Colonic mucosa (tissue), 4 donors: ENCODE data around the gene THSD4. TPM values are rescaled to one million over a fixed set of nuclear protein-coding genes. Genes with fewer than 3 reads are reported as not detected.
A peak's percentile ranks its signal among the peaks of the same experiment; 100 is the strongest.

Experiments
- DNase-seq: peaks from one replicate; pipeline ENCODE4 v3.0.0-alpha.2; 2020
- H3K27ac ChIP-seq: fragments of 200-600 bp; one replicate; pipeline ENCODE4 v1.8.0; 2021
- H3K27me3 ChIP-seq: fragments of 200-600 bp; one replicate; pipeline ENCODE4 v1.8.0; 2021
- H3K36me3 ChIP-seq: fragments of 200-600 bp; one replicate; pipeline ENCODE4 v1.8.0; 2021
- H3K4me1 ChIP-seq: fragments of 200-600 bp; one replicate; pipeline ENCODE4 v1.8.0; 2021; ENCODE audit warnings: mild to moderate bottlenecking
- H3K4me3 ChIP-seq: fragments of 200-600 bp; one replicate; pipeline ENCODE4 v1.8.0; 2021
- H3K9ac ChIP-seq, 2 donors: one replicate each; pipeline ENCODE4 v1.7.0; 2013; ENCODE audit warnings: control low read depth in 2 of 2, low read depth in 2 of 2, low read length in 2 of 2
- H3K9me3 ChIP-seq: fragments of 200-600 bp; one replicate; pipeline ENCODE4 v1.8.0; 2021
- CTCF ChIP-seq: fragments of 200-600 bp; IDR thresholded peaks from one replicate; pipeline ENCODE4 v1.8.0; 2022; ENCODE audit warnings: antibody characterized with exemption, mild to moderate bottlenecking
- intact Hi-C: fragments of 100-400 bp; cut with DNase I; formaldehyde crosslinking; loops from one replicate; pipeline ENCODE4 v1.14.1; 2022
- total RNA-seq, 2 donors: library from RNA; stranded (reverse); fragmentation: NEBNext Ultra II Directional in 1 of 2; extraction: Animal tissue kit (Norgen Biotek cat#: 25700) in 1 of 2; gene quantifications; one replicate each; pipeline ENCODE4 v1.2.1, GENCODE V29; 2021
- donor health status: healthy.
- donor health status: DM: no; HTN: no; CAD: no.
- donor health status: DM: no; HTN: no; CAD: no.

THSD4 gene
- total RNA-seq, 2 donors from 2014 or later, result 18.8 to 23.5 TPM

- no peak for TF ChIP-seq CTCF
- Histone ChIP-seq H3K27ac (no peak overlapping the region), H3K27me3 (no peaks in the 10 kb centered on the region), H3K4me3 (no peak overlapping the region), H3K9ac (peak overlapping the region in 1 of 2 donors; percentile 1), H3K9me3 (no peaks in the 10 kb centered on the region), H3K4me1 (peaks cover 8% of the 10 kb centered on the region), H3K36me3 (no peaks in the 10 kb centered on the region)
- intact Hi-C loops, result no loop called here
- no peak for DNase-seq
These were observed 269.2 kb downstream of the THSD4 start for GRCh38 chr15:71384501-71384900.

- no peak for DNase-seq
- no peaks in the 10 kb centered on the region for H3K9me3 ChIP-seq
- no peaks in the 10 kb centered on the region for H3K36me3 ChIP-seq
- no peaks in the 10 kb centered on the region for H3K27me3 ChIP-seq
- H3K4me1 ChIP-seq, result peaks cover 8% of the 10 kb centered on the region
- no peak overlapping the region for H3K27ac ChIP-seq
- H3K9ac ChIP-seq, result peak overlapping the region in 1 of 2 donors; percentile 1
- intact Hi-C loops, result no loop called here
- no peak for TF ChIP-seq CTCF
- no peak overlapping the region for H3K4me3 ChIP-seq
These were observed 269.8 kb downstream of the THSD4 start for GRCh38 chr15:71385026-71385425.

- H3K9ac ChIP-seq, result no peak overlapping the region
- no peak for TF ChIP-seq CTCF
- no peak overlapping the region for H3K27ac ChIP-seq
- H3K36me3 ChIP-seq, result no peaks in the 10 kb centered on the region
- H3K4me1 ChIP-seq, result peaks cover 8% of the 10 kb centered on the region
- intact Hi-C loops, result no loop called here
- H3K27me3 ChIP-seq, result no peaks in the 10 kb centered on the region
- DNase-seq, result no peak
- H3K9me3 ChIP-seq, result no peaks in the 10 kb centered on the region
- no peak overlapping the region for H3K4me3 ChIP-seq
These were observed 270.2 kb downstream of the THSD4 start for GRCh38 chr15:71385457-71385856.

- Histone ChIP-seq H3K36me3 (no peaks in the 10 kb centered on the region), H3K27me3 (no peaks in the 10 kb centered on the region), H3K4me3 (no peak overlapping the region), H3K9me3 (no peaks in the 10 kb centered on the region), H3K9ac (no peak overlapping the region), H3K27ac (no peak overlapping the region), H3K4me1 (peaks cover 8% of the 10 kb centered on the region)
- intact Hi-C loops, result no loop called here
- no peak for TF ChIP-seq CTCF
- no peak for DNase-seq
These were observed 270.7 kb downstream of the THSD4 start for GRCh38 chr15:71386005-71386404.

- intact Hi-C loops, result no loop called here
These were observed 271.4 kb downstream of the THSD4 start for GRCh38 chr15:71386448-71387236.

More at GRCh38 chr15:71386448-71387236, 271.4 kb downstream of the THSD4 start:
- H3K36me3 ChIP-seq, result no peaks in the 10 kb centered on the region
- H3K9me3 ChIP-seq, result no peaks in the 10 kb centered on the region
- no peak overlapping the region for H3K9ac ChIP-seq
- H3K27ac ChIP-seq, result no peak overlapping the region
- DNase-seq, result no peak
- no peaks in the 10 kb centered on the region for H3K27me3 ChIP-seq
- peak; percentile 39 for TF ChIP-seq CTCF
- no peak overlapping the region for H3K4me3 ChIP-seq
- peaks cover 8% of the 10 kb centered on the region for H3K4me1 ChIP-seq
